HG02885 (cell line): Measurements from ENCODE around the gene BBS1.

ENCODE experiments used
- ATAC-seq: cut with Tn5 transposase; IDR thresholded peaks from one replicate; pipeline ENCODE4 v1.9.1; 2021; ENCODE audit warnings: mild to moderate bottlenecking; ENCODE audit not compliant: unreplicated experiment, poor library complexity

BBS1 gene

DNA sequence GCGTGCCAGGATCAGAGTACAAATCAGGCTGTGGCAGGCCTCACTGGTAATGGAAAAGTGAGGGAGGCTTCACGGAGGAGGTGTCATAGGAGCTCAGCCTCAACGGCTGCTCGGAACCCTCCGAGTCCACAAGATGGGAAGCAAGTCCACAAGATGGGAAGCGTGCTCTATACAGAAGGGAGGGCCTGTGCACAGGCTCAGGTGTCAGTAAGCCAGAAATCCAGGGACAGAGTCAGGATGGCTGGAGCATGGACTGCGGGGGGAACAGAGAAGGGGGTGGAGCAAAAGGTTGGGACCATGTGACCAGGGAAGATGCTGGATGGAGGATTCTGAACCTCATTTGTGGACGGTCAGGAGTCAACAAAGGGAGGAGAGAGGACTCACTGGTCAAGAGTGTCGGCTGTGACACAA is 33.6 kb upstream of the BBS1 start:
- ATAC-seq, result no peak

DNA sequence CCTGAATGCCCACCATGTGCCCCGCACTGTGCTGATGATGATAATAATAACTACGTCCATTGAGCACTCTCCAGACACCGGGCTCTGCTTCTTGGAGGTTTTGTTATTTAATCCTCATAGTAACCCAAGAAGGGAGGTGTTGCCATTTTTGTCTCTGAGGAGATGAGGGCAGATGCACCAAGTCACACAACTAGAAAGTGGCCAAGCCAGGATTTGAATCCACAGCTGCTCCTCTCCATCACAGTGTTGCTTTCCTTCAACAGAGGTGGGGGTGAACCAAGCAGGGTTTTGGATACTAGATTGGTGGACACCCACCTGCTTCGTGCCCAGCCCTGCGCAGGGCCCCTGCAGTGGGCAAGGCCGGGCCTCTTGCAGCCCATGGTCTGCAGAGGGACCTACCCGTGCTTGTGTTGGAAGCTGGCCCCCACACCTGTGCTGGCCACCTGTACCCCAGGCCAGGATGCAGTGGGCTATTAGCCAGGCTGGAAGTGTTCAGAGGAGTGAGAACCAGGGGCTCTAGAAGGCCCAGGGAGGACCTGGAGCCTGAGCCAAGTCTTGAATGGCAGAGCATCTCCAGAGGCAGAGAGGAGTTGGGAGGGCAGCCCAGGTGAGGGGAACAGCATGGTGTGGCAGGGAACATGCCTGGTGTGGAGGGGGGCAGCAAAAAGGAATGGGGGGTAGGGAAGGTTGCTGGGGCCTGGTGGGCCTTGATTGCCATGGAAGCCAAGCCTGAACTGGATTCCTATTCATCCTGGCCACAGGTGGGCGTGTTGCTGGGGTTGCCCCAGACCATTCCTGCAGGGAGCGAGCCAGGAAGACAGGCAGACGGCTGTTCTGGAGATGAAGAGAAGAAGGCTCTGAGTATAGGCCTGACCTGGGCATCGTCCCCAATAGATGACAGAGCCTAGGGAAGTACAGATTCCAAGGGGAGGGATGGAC is 32.9 kb upstream of the BBS1 start:
- no peak for ATAC-seq

- ATAC-seq, result no peak
Observed at GRCh38 chr11:66478729-66479393, 31.6 kb upstream of the BBS1 start.

GRCh38 chr11:66479394-66480116 is 30.9 kb upstream of the BBS1 start:
- no peak for ATAC-seq

GRCh38 chr11:66480117-66480938 is 30.1 kb upstream of the BBS1 start, which contains the start of gene DPP3:
Gene DPP3 (plus strand): TSS chr11:66480434. CDS start chr11:66482201, 1,767 bp downstream.
- ATAC-seq, result peak; percentile 89

DNA sequence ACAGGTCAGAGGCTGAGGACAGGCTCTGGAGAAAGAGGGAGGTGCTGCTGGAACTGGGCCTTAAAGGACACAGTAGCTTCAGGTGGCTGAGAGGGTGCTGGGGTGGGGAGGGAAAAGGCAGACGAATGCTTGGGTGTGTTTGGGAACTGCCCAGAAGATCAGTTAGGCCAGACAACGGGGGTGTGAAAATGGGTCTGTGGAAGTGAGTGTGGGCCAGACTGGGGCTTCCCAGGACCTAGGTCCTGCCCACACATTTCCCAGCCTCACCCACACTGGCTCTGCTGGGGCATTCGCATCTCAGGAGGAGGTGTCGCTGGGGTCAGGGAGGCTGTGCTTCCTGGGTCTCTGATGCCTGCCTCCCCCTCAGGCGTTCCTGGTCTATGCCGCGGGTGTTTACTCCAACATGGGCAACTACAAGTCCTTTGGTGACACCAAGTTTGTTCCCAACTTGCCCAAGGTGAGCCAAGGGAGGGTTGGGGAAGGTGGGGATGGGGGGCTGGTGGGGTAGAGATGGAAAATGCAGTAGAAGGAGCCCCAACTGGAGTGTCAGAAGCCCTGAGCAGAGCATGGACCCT is 25.5 kb upstream of the BBS1 start:
- ATAC-seq, result no peak

DNA sequence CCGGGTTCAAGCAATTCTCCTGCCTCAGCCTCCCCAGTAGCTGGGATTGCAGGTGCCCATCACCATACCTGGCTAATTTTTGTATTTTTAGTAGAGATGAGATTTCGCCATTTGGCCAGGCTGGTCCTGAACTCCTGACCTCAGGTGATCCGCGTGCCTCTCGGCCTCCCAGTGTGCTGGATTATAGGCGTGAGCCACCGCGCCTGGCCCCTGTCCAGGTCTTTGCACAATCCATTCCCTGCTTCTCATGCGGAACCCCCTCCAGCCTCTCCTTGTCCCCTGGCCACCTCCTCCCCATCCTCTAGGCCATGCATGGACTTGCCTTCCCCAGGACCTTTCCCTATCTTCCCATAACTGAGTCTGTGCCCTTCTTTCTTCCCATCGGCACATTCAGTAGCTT is 21.5 kb upstream of the BBS1 start:
- no peak for ATAC-seq

DNA sequence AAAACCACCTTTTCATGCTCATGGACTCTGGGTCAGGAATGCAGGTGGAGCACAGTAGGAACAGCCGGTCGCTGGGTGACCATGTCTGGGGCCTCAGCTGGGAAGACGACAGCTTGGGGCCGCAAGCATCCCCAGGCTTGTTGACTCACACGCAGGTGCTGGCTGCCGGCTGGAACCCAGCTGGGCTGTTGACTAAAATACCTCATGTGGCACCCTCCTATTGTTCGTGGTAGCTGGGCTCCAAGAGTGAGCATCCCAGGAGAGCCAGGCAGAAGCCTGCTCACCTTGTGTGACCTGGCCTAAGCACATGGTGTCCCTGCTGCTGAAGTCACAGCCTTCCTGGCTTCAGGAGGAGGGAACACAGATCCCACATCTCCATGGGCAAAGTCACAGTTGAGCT is 20.8 kb upstream of the BBS1 start:
- ATAC-seq, result no peak

DNA sequence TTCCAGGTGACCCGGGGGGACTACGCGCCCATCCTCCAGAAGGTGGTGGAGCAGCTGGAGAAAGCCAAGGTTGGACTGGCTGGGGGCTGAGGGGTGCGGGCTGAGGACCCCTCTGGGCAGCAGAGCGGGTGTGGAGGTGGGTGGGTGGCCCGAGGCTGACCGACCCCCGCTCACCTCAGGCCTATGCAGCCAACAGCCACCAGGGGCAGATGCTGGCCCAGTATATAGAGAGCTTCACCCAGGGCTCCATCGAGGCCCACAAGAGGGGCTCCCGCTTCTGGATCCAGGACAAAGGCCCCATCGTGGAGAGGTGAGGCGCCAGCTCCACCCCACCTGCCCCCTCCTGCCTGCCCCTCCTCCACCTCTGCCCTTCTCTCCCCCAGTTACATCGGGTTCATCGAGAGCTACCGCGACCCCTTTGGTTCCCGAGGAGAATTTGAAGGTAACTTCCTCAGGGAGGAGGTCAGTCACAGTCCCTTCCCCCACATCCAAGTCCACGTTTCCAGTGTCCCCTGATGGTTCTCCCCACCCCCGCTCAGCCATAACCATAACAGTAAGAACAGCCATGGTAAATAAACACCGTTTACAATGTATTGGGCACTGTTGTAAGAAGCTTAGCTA is 19.0 kb upstream of the BBS1 start:
- ATAC-seq, result no peak

DNA sequence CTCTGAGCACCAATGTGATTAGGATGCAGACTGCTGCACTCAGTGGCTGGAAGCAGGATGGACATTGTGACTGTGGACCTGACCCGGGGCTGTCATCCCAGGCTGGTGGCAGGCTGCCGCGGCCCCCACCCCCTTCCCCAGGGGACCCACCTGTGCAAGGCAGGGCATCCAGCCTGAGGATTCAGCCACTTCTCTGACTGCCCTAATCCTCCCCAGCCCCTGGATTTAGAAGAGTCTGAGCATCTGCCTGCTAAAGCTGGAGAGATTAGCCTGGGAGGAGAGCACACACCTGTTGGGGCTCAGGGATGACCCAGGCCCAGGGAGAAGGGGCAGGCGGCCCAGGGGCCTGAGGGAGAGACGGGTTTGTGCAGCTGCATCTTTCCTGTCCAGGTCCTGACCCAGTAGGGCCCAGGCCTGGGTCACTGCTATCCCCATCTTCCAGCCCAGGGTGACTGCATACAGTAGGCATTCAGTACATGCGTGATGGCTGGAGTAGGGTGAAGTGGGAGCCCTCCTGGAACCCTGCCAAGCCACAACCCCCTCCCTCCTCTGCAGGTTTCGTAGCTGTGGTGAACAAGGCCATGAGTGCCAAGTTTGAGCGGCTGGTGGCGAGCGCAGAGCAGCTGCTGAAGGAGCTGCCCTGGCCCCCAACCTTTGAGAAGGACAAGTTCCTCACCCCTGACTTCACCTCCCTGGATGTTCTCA is 18.1 kb upstream of the BBS1 start:
- ATAC-seq, result no peak

GRCh38 chr11:66493130-66493529 is 17.3 kb upstream of the BBS1 start:
- ATAC-seq, result no peak

DNA sequence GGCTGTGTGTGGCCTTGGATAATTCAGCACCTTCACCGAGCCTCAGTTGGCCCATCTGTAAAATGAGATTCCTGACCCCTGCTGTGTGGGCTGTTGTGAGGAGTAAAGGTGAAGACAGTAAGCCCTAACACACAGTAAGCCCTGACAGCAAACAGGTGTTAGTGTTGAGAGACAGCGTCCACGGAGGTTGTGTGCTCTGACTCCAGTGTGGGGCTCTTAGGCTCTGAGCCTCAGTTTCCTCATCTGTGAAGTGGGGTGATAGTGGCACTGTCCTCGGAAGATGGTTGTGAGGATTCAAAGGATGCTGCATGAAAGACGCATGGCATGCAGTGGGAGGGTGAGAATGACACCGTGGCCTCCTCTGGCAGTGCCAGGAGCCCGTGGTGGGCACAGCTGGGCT is 16.0 kb upstream of the BBS1 start:
- ATAC-seq, result no peak

GRCh38 chr11:66494935-66495334 is 15.5 kb upstream of the BBS1 start:
- no peak for ATAC-seq

DNA sequence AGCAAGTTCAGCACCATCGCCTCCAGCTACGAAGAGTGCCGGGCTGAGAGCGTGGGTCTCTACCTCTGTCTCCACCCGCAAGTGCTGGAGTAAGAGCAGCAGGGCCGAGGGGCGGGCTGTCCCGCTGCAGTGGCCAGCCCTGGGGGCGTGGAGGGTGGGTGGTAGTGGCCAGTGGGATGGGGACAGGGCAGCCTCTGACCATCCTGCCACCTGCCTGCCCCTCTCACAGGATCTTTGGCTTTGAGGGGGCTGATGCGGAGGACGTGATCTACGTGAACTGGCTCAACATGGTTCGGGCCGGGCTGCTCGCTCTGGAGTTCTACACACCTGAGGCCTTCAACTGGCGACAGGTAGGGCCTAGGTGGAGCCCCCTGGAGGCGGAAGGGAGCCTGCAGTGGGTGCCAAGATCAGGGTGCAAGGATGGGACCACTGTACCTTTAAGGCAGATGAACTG is 15.0 kb upstream of the BBS1 start:
- ATAC-seq, result no peak

- ATAC-seq, result no peak
Observed at GRCh38 chr11:66497206-66497605, 13.2 kb upstream of the BBS1 start.

- no peak for ATAC-seq
Observed at GRCh38 chr11:66498506-66498905, 11.9 kb upstream of the BBS1 start.

DNA sequence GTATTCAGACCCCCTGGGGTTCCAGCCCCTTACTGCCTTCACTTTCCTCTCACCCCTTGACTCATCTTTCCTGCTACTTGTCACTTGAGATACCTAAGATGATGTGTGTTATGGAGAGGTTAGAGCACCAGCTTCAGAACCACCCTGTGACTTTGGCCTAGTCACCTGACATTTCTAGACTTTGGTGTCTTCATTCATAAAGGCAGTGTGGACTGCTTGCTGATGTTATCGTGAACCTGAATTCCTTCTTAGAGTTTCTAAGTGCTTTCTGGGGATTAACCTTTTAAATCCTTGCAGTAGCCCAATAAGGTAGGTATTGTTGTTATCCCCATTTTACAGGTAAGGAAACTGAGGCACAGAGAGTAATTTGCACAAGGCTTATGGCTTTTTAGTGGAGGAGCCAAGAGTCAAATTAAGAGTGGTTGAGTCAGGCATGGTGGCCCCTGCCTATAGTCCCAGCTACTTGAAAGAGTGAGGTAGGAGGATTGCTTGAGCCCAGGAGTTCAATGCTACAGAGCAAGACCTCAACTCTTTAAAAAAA is 5.1 kb upstream of the BBS1 start:
- ATAC-seq, result no peak

DNA sequence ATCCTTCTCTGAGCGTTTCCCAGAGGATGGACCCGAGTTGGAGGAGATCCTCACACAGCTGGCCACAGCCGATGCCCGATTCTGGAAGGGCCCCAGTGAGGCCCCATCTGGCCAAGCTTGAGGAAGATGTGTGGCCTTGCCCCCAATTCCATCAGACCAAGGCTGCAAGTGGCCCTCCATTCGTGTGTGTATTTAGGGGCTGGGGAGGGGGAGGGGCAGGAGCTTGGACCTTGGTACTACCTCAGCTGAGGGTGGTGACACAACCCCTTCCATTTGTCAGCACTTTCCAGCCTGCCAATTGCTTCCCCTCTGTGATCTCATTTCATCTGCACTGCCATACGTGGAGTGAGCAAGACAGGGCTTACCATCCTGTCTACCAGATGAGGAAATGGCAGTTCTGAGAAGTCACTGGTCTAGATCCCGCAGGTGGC is 1.3 kb upstream of the BBS1 start:
- ATAC-seq, result no peak
